Prostate gland (tissue), 2 donors: ENCODE measurements around the gene KIAA1328. TPM values are rescaled to one million over a fixed set of nuclear protein-coding genes. Genes with fewer than 3 reads are reported as not detected.

Source experiments
- DNase-seq: peaks from one replicate; pipeline ENCODE4 v3.0.0-alpha.2; 2019; ENCODE audit warnings: low spot score
- H3K27ac ChIP-seq, 2 donors: fragments of 200-600 bp; sonication (generic); 2 replicates each; pipeline ENCODE4 v1.5.1; 2017 to 2019
- H3K27me3 ChIP-seq: fragments of 200-600 bp; sonication (generic); replicated peaks from 2 replicates; pipeline ENCODE4 v1.5.1; 2019; ENCODE audit not compliant: insufficient read depth
- H3K36me3 ChIP-seq, 2 donors: fragments of 200-600 bp; sonication (generic); 1 replicate in 1 of 2; 2 replicates in 1 of 2; pipeline versions ENCODE4 v1.5.1 to v1.8.1; 2017 to 2019
- H3K4me1 ChIP-seq: fragments of 200-600 bp; sonication (generic); replicated peaks from 2 replicates; pipeline ENCODE4 v1.5.1; 2019
- H3K4me3 ChIP-seq, 2 donors: fragments of 200-600 bp; sonication (generic); 2 replicates each; pipeline ENCODE4 v1.5.1; 2017 to 2019
- H3K9me3 ChIP-seq: fragments of 200-600 bp; sonication (generic); 2 replicates; pipeline ENCODE4 v1.5.1; 2017
- CTCF ChIP-seq, 4 experiments: fragments of 200-600 bp in 2 of 4; fragments of 450-650 bp in 2 of 4; sonication (generic) in 2 of 4; IDR thresholded peaks; 1 replicate in 3 of 4; 2 replicates in 1 of 4; pipeline ENCODE4 v1.5.1; 2016 to 2019; ENCODE audit warnings: antibody characterized with exemption in 4 of 4, mild to moderate bottlenecking in 2 of 4, moderate library complexity in 2 of 4
- POLR2A ChIP-seq: fragments of 450-650 bp; IDR thresholded peaks from one replicate; pipeline ENCODE4 v1.6.1; 2016; ENCODE audit warnings: antibody characterized with exemption, mild to moderate bottlenecking
- POLR2AphosphoS5 ChIP-seq: sonication (generic); formaldehyde crosslinking; IDR thresholded peaks from one replicate; pipeline ENCODE4 v1.6.1; 2017; ENCODE audit warnings: antibody characterized with exemption
- WGBS: methylation state at CpG from one replicate; pipeline ENCODE4 v1.1.5; 2018; 5-methylcytosine and 5-hydroxymethylcytosine counted together
- intact Hi-C: fragments of 100-400 bp; cut with DNase I; formaldehyde crosslinking; loops from one replicate; pipeline ENCODE4 v1.14.2; 2022
- total RNA-seq, 2 donors: library from RNA; depleted of rRNA; stranded (reverse); fragments of >200 nt; gene quantifications; one replicate each; pipeline ENCODE4 v1.1.0, GENCODE V29; 2016

KIAA1328 gene
- total RNA-seq, 2 donors from 2014 or later = 8.7 to 13.7 TPM

- H3K27me3 ChIP-seq = no peaks in the 10 kb centered on the region
- H3K4me3 ChIP-seq = no peak overlapping the region
- WGBS = 97% methylated on average over 2 of the region's 2 CpGs
- peaks cover 5% of the 10 kb centered on the region for H3K9me3 ChIP-seq
- intact Hi-C loops = no loop called here
- H3K4me1 ChIP-seq = no peaks in the 10 kb centered on the region
- DNase-seq = no peak
- H3K27ac ChIP-seq = no peak overlapping the region
- no peak for TF ChIP-seq CTCF (IDR thresholded peaks at IDR 0.05)
- no peak for TF ChIP-seq POLR2AphosphoS5
- TF ChIP-seq POLR2A = no peak
- no peaks in the 10 kb centered on the region for H3K36me3 ChIP-seq
Observed at GRCh38 chr18:37042381-37042780, 213.5 kb downstream of the KIAA1328 start.

- WGBS = 70% methylated on average over 3 of the region's 3 CpGs
- no peak overlapping the region for H3K27ac ChIP-seq
- H3K4me1 ChIP-seq = no peaks in the 10 kb centered on the region
- no peaks in the 10 kb centered on the region for H3K36me3 ChIP-seq
- intact Hi-C loops = no loop called here
- H3K4me3 ChIP-seq = no peak overlapping the region
- TF ChIP-seq POLR2A (no peak), CTCF (IDR thresholded peaks at IDR 0.05) (no peak), POLR2AphosphoS5 (no peak)
- peaks cover 5% of the 10 kb centered on the region for H3K9me3 ChIP-seq
- no peak for DNase-seq
- H3K27me3 ChIP-seq = no peaks in the 10 kb centered on the region
Observed at GRCh38 chr18:37055137-37055802, 226.3 kb downstream of the KIAA1328 start.

GRCh38 chr18:37064187-37064586 is 235.3 kb downstream of the KIAA1328 start:
- Histone ChIP-seq H3K4me3 (no peak overlapping the region), H3K9me3 (peaks cover under 1% of the 10 kb centered on the region), H3K27me3 (no peaks in the 10 kb centered on the region), H3K4me1 (no peaks in the 10 kb centered on the region), H3K27ac (no peak overlapping the region), H3K36me3 (no peaks in the 10 kb centered on the region)
- WGBS = 100% methylated on average over 3 of the region's 3 CpGs
- intact Hi-C loops = no loop called here
- TF ChIP-seq POLR2AphosphoS5 = no peak
- TF ChIP-seq POLR2A = no peak
- TF ChIP-seq CTCF (IDR thresholded peaks at IDR 0.05) = no peak
- no peak for DNase-seq

GRCh38 chr18:37065254-37065653 is 236.3 kb downstream of the KIAA1328 start:
- Histone ChIP-seq H3K9me3 (no peaks in the 10 kb centered on the region), H3K4me3 (no peak overlapping the region), H3K4me1 (no peaks in the 10 kb centered on the region), H3K36me3 (no peaks in the 10 kb centered on the region), H3K27ac (no peak overlapping the region), H3K27me3 (no peaks in the 10 kb centered on the region)
- 97% methylated on average over 1 of the region's 1 CpG for WGBS
- TF ChIP-seq POLR2AphosphoS5 (no peak), CTCF (IDR thresholded peaks at IDR 0.05) (no peak), POLR2A (no peak)
- intact Hi-C loops = no loop called here
- no peak for DNase-seq

GRCh38 chr18:37084912-37085311 is 256.0 kb downstream of the KIAA1328 start:
- intact Hi-C loops = no loop called here
- Histone ChIP-seq H3K27ac (no peak overlapping the region), H3K36me3 (no peaks in the 10 kb centered on the region)

More at GRCh38 chr18:37084912-37085311, 256.0 kb downstream of the KIAA1328 start:
- no peaks in the 10 kb centered on the region for H3K4me1 ChIP-seq
- no peak for DNase-seq
- TF ChIP-seq POLR2A (no peak), POLR2AphosphoS5 (no peak)
- 82% methylated on average over 6 of the region's 6 CpGs for WGBS
- no peak overlapping the region for H3K4me3 ChIP-seq
- no peaks in the 10 kb centered on the region for H3K9me3 ChIP-seq
- H3K27me3 ChIP-seq = no peaks in the 10 kb centered on the region
